SK-N-SH (cell line): ENCODE data around the gene STIM1.

ENCODE experiments used
- CTCF ChIP-seq: fragments of 200-600 bp; sonication (generic); IDR thresholded peaks from 2 replicates; pipeline ENCODE4 v1.6.1; 2017; ENCODE audit warnings: antibody characterized with exemption, mild to moderate bottlenecking, moderate library complexity
- ELF1 ChIP-seq: IDR thresholded peaks from 2 replicates; pipeline ENCODE4 v1.4.0; 2012
- EP300 ChIP-seq, 2 experiments: IDR thresholded peaks; 2 replicates each; pipeline versions ENCODE4 v1.4.0 to v1.6.1; 2012; ENCODE audit warnings: borderline replicate concordance in 1 of 2, low read depth in 1 of 2, low read length in 1 of 2
- EZH2phosphoT487 ChIP-seq: fragments of 200-600 bp; sonication (generic); IDR thresholded peaks from 2 replicates; pipeline ENCODE4 v1.6.1; 2017; ENCODE audit warnings: low read depth, mixed run types, mild to moderate bottlenecking, antibody characterized with exemption, moderate library complexity, borderline replicate concordance
- GABPA ChIP-seq: IDR thresholded peaks from 2 replicates; pipeline ENCODE4 v1.4.0; 2012; ENCODE audit warnings: low read depth, mild to moderate bottlenecking
- GATA2 ChIP-seq: sonication (generic); formaldehyde crosslinking; IDR thresholded peaks from 2 replicates; pipeline ENCODE4 v1.5.0; 2020; ENCODE audit warnings: mild to moderate bottlenecking, missing genetic modification reagents
- IRF3 ChIP-seq: fragments of 150-350 bp; IDR thresholded peaks from 2 replicates; pipeline ENCODE4 v1.6.1; 2016; ENCODE audit warnings: mild to moderate bottlenecking, low read depth, low read length
- MEF2A ChIP-seq: IDR thresholded peaks from 2 replicates; pipeline ENCODE4 v1.4.0; 2012; ENCODE audit warnings: low read depth, borderline replicate concordance
- MXI1 ChIP-seq: IDR thresholded peaks from 2 replicates; pipeline ENCODE4 v1.6.1; 2012; ENCODE audit warnings: mild to moderate bottlenecking, low read depth, low read length, improper control_type of control experiment
- POLR2AphosphoS5 ChIP-seq: IDR thresholded peaks from 2 replicates; pipeline ENCODE4 v1.6.1; 2012; ENCODE audit warnings: low read depth, low read length
- RCOR1 ChIP-seq: fragments of 150-350 bp; IDR thresholded peaks from 2 replicates; pipeline ENCODE4 v1.6.1; 2017; ENCODE audit warnings: antibody characterized with exemption, low read length
- USF2 ChIP-seq: fragments of 150-350 bp; IDR thresholded peaks from 2 replicates; pipeline ENCODE4 v1.6.1; 2017; ENCODE audit warnings: antibody characterized with exemption, low read length, low read depth, borderline replicate concordance
- YY1 ChIP-seq: IDR thresholded peaks from 2 replicates; pipeline ENCODE4 v1.4.0; 2012; ENCODE audit warnings: low read depth, mild to moderate bottlenecking
- TF ChIP-seq, protein P1 (sequence below): IDR thresholded peaks from 2 replicates; pipeline ENCODE4 v1.4.0; 2012; ENCODE audit warnings: low read depth

DNA sequence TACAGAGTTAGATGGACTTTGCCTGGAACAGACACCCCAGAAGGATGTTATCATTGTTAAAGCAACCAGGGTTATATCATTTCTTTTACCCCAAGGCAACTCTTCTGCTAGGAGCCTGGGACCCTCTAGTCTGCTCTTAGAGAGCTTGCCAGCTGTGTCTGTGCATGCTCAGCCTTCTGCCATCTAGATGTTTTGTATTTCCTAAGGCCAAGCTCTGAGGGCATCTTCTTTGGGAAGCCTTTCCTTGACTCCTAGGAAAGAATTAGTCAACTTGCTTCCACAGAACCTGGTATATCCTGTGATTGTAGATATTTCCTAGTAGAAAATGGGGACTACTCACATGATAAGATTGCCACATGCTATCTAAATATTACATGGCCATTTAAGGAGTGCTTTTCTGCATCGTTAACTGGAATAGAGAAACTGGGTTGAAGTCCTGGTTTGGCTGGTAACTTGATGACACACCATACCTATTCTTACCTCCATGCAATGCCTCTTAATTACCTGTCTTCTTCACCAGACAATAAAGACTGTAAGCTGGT, 87.6 kb downstream of the STIM1 start:
- TF ChIP-seq CTCF (no peak), GABPA (no peak), EZH2phosphoT487 (no peak), GATA2 (CRISPR knock-in tag) (no peak), MXI1 (no peak), ELF1 (no peak), IRF3 (no peak), POLR2AphosphoS5 (no peak), RCOR1 (no peak), YY1 (no peak), MEF2A (no peak), USF2 (no peak), EP300 (IDR thresholded peaks at IDR 0.05; ENCODE audit: borderline replicate concordance in 1 of 2, low read depth in 1 of 2, low read length in 1 of 2) (no peak)
- TF ChIP-seq, protein P1, sequence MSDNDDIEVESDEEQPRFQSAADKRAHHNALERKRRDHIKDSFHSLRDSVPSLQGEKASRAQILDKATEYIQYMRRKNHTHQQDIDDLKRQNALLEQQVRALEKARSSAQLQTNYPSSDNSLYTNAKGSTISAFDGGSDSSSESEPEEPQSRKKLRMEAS: no peak
